ENCODE data around the gene OR6C1.

DNA sequence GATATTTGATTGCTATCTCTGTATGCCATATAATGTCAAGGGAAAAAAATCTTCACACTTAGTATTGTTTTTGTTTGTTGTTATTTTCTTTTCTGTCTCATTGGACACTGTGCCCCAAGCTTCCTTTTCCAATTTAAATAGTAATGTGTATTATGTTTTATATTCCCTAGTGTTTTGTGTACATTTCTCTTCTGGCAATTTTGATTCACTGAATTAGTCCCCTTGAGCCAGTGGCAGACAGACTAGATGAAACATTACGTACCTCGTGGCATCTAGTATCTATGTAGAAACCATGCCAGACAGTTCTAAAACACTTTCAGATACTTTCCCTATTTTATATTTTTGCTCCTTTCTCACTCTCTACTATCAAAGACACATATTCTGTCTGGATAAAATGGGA lies at the start of gene OR6C1:
- TF ChIP-seq, protein P1, sequence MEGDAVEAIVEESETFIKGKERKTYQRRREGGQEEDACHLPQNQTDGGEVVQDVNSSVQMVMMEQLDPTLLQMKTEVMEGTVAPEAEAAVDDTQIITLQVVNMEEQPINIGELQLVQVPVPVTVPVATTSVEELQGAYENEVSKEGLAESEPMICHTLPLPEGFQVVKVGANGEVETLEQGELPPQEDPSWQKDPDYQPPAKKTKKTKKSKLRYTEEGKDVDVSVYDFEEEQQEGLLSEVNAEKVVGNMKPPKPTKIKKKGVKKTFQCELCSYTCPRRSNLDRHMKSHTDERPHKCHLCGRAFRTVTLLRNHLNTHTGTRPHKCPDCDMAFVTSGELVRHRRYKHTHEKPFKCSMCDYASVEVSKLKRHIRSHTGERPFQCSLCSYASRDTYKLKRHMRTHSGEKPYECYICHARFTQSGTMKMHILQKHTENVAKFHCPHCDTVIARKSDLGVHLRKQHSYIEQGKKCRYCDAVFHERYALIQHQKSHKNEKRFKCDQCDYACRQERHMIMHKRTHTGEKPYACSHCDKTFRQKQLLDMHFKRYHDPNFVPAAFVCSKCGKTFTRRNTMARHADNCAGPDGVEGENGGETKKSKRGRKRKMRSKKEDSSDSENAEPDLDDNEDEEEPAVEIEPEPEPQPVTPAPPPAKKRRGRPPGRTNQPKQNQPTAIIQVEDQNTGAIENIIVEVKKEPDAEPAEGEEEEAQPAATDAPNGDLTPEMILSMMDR (IDR thresholded peaks at IDR 0.05): no peak
- TF ChIP-seq POLR2AphosphoS5 (IDR thresholded peaks at IDR 0.05): no peak
